A549 (cell line): ENCODE measurements around the gene GAMT. TPM values are rescaled to one million over a fixed set of nuclear protein-coding genes. Genes with fewer than 3 reads are reported as not detected.

ENCODE experiments used
- ATAC-seq, 2 experiments: fragments of 200-7000 bp in 1 of 2; fragments of >200 bp in 1 of 2; cut with Nextera tagmentation in 1 of 2; cut with Tn5 transposase in 1 of 2; 3 replicates each; pipeline versions ENCODE4 v1.8.0 to v1.9.1; 2018 to 2020; ENCODE audit warnings: mild to moderate bottlenecking in 1 of 2, moderate library complexity in 1 of 2
- CTCF ChIA-PET: fragments of 300-600 bp; sonication (Branson Sonifier 250); formaldehyde crosslinking; extraction: SDS; loops from one replicate; lab custom pipeline; 2021; ENCODE audit warnings: antibody characterized with exemption, inconsistent platforms; lab: Yijun Ruan, JAX
- POLR2A ChIA-PET: fragments of 350-600 bp; formaldehyde crosslinking; extraction: SDS; loops from one replicate; lab custom pipeline; 2021; ENCODE audit warnings: antibody characterized with exemption, inconsistent platforms; lab: Yijun Ruan, JAX
- DNase-seq, 2 experiments: peaks; one replicate each; pipeline versions ENCODE4 v3.0.0 to v3.0.0-alpha.2; 2011 to 2016; ENCODE audit warnings: low read depth in 1 of 2, low spot score in 1 of 2
- FAIRE-seq: peaks from 2 replicates; lab custom pipeline; 2011; peaks lifted over from hg19 to GRCh38; lab: Jason Lieb, UNC
- H3K27ac ChIP-seq, 2 experiments: fragments of >200 bp; sonication (Bioruptor Twin); formaldehyde crosslinking; 3 replicates each; pipeline ENCODE4 v1.5.1; 2016 to 2017
- H3K4me1 ChIP-seq: fragments of >200 bp; sonication (Bioruptor Twin); formaldehyde crosslinking; 3 replicates; pipeline ENCODE4 v1.6.1; 2016
- H3K4me2 ChIP-seq: fragments of >200 bp; sonication (Bioruptor Twin); formaldehyde crosslinking; 3 replicates; pipeline ENCODE4 v1.6.1; 2016
- H3K4me3 ChIP-seq: fragments of >200 bp; sonication (Bioruptor Twin); formaldehyde crosslinking; 3 replicates; pipeline ENCODE4 v1.5.1; 2016
- H3K9me3 ChIP-seq: fragments of >200 bp; sonication (Bioruptor Twin); formaldehyde crosslinking; 3 replicates; pipeline ENCODE4 v1.6.1; 2016
- ATOH8 ChIP-seq: fragments of 250-450 bp; sonication (Bioruptor Pico); IDR thresholded peaks from 2 replicates; pipeline ENCODE4 v1.5.0; 2020; ENCODE audit warnings: low read depth, mild to moderate bottlenecking, moderate library complexity
- FOSL2 ChIP-seq, 2 experiments: fragments of 450-650 bp in 1 of 2; fragments of >200 bp in 1 of 2; sonication (Bioruptor Twin) in 1 of 2; formaldehyde crosslinking; IDR thresholded peaks; 2 replicates each; pipeline versions ENCODE4 v1.5.0 to v1.6.1; 2016 to 2020; ENCODE audit warnings: mild to moderate bottlenecking in 1 of 2, moderate library complexity in 1 of 2
- HDAC2 ChIP-seq: fragments of 200-600 bp; sonication (generic); IDR thresholded peaks from 2 replicates; pipeline ENCODE4 v1.6.1; 2016
- JUN ChIP-seq, 2 experiments: fragments of >200 bp; sonication (Bioruptor Twin); formaldehyde crosslinking; IDR thresholded peaks; 2 replicates in 1 of 2; 3 replicates in 1 of 2; pipeline ENCODE4 v1.6.1; 2016 to 2017
- KDM1A ChIP-seq: fragments of 200-600 bp; sonication (generic); IDR thresholded peaks from 2 replicates; pipeline ENCODE4 v1.6.1; 2016; ENCODE audit warnings: low read depth, mild to moderate bottlenecking
- PBX3 ChIP-seq: IDR thresholded peaks from 2 replicates; pipeline ENCODE4 v1.6.1; 2012
- PHF8 ChIP-seq: fragments of 200-600 bp; sonication (generic); IDR thresholded peaks from 2 replicates; pipeline ENCODE4 v1.6.1; 2016; ENCODE audit warnings: low read depth, mild to moderate bottlenecking, antibody characterized with exemption, moderate library complexity, borderline replicate concordance
- RCOR1 ChIP-seq: fragments of 150-350 bp; IDR thresholded peaks from 2 replicates; pipeline ENCODE4 v1.6.1; 2014; ENCODE audit warnings: antibody characterized with exemption, low read length, low read depth
- SMC3 ChIP-seq: fragments of >200 bp; sonication (Bioruptor Twin); formaldehyde crosslinking; IDR thresholded peaks from 3 replicates; pipeline ENCODE4 v1.6.1; 2018; ENCODE audit warnings: inconsistent platforms
- ZFP36 ChIP-seq: fragments of 450-650 bp; IDR thresholded peaks from 2 replicates; pipeline ENCODE4 v1.6.1; 2014; ENCODE audit warnings: borderline replicate concordance; ENCODE audit not compliant: partially characterized antibody
- WGBS: methylation state at CpG from one replicate; pipeline ENCODE4 v1.1.6; 2017; ENCODE audit errors: missing lambda C conversion rate; 5-methylcytosine and 5-hydroxymethylcytosine counted together
- polyA plus RNA-seq, 4 experiments: library from polyadenylated mRNA; depleted of rRNA in 3 of 4; stranded (reverse); fragments of >200 nt; fragmentation: RNase III in 1 of 4; extraction: RNeasy Plus Mini Kit Qiagen cat#74134 plus additional on column Dnase treatment in 1 of 4; gene quantifications; 2 replicates in 3 of 4; 3 replicates in 1 of 4; pipeline ENCODE4 v1.2.3, GENCODE V29; 2011 to 2017
- TF ChIP-seq, protein P1 (sequence below): fragments of 250-450 bp; sonication (Bioruptor Pico); IDR thresholded peaks from 2 replicates; pipeline ENCODE4 v1.5.0; 2021; ENCODE audit warnings: mild to moderate bottlenecking, moderate library complexity, borderline replicate concordance
- TF ChIP-seq, protein P2 (sequence below): fragments of 200-600 bp; sonication (generic); IDR thresholded peaks from 2 replicates; pipeline ENCODE4 v1.6.1; 2016; ENCODE audit warnings: antibody characterized with exemption, mild to moderate bottlenecking, moderate library complexity

The GAMT gene
- polyA plus RNA-seq, 2 of the 4 experiments (the other 2 are of a cell fraction): 13.6 to 26.0 TPM

- peaks cover 15% of the 10 kb centered on the region; the same call in 2 of the 3 replicates for H3K4me1 ChIP-seq
- FAIRE-seq (no peak), ATAC-seq (no peak)
Measured at GRCh38 chr19:1399079-1399478, 2.3 kb downstream of the GAMT start.

GRCh38 chr19:1397838-1398237 is 3.5 kb downstream of the GAMT start:
- DNase-seq (peak in 1 of 2 experiments; percentile 26), ATAC-seq (no peak), FAIRE-seq (no peak)
- Histone ChIP-seq H3K4me1 (peaks cover 13% of the 10 kb centered on the region; the same call in 2 of the 3 replicates), H3K4me2 (no peak overlapping the region), H3K27ac (no peak overlapping the region), H3K4me3 (no peak overlapping the region), H3K9me3 (no peaks in the 10 kb centered on the region)
- ChIA-PET POLR2A (no interaction called here), CTCF (interaction anchor here (0.6 to 2.1 kb wide), 5 partner anchors 47 to 129 kb away, joined by 3 to 5 read pairs (median 4); no protein-coding TSS in a partner anchor)
- TF ChIP-seq ZFP36 (peak; percentile 90), RCOR1 (no peak), HDAC2 (no peak; the same call in 1 of the 2 replicates), KDM1A (peak; percentile 94; the same call in 1 of the 2 replicates), JUN (IDR thresholded peaks at IDR 0.05) (no peak)
- TF ChIP-seq, protein P1, sequence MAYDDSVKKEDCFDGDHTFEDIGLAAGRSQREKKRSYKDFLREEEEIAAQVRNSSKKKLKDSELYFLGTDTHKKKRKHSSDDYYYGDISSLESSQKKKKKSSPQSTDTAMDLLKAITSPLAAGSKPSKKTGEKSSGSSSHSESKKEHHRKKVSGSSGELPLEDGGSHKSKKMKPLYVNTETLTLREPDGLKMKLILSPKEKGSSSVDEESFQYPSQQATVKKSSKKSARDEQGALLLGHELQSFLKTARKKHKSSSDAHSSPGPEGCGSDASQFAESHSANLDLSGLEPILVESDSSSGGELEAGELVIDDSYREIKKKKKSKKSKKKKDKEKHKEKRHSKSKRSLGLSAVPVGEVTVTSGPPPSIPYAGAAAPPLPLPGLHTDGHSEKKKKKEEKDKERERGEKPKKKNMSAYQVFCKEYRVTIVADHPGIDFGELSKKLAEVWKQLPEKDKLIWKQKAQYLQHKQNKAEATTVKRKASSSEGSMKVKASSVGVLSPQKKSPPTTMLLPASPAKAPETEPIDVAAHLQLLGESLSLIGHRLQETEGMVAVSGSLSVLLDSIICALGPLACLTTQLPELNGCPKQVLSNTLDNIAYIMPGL: no peak
- TF ChIP-seq, protein P2, sequence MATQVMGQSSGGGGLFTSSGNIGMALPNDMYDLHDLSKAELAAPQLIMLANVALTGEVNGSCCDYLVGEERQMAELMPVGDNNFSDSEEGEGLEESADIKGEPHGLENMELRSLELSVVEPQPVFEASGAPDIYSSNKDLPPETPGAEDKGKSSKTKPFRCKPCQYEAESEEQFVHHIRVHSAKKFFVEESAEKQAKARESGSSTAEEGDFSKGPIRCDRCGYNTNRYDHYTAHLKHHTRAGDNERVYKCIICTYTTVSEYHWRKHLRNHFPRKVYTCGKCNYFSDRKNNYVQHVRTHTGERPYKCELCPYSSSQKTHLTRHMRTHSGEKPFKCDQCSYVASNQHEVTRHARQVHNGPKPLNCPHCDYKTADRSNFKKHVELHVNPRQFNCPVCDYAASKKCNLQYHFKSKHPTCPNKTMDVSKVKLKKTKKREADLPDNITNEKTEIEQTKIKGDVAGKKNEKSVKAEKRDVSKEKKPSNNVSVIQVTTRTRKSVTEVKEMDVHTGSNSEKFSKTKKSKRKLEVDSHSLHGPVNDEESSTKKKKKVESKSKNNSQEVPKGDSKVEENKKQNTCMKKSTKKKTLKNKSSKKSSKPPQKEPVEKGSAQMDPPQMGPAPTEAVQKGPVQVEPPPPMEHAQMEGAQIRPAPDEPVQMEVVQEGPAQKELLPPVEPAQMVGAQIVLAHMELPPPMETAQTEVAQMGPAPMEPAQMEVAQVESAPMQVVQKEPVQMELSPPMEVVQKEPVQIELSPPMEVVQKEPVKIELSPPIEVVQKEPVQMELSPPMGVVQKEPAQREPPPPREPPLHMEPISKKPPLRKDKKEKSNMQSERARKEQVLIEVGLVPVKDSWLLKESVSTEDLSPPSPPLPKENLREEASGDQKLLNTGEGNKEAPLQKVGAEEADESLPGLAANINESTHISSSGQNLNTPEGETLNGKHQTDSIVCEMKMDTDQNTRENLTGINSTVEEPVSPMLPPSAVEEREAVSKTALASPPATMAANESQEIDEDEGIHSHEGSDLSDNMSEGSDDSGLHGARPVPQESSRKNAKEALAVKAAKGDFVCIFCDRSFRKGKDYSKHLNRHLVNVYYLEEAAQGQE: no peak
- WGBS: 93% methylated on average over 9 of the region's 9 CpGs

More at GRCh38 chr19:1399079-1399478, 2.3 kb downstream of the GAMT start:
- no CpG with 5 or more reads among the region's 19 CpGs for WGBS
- Histone ChIP-seq H3K4me2 (no peak overlapping the region), H3K4me3 (no peak overlapping the region), H3K27ac (no peak overlapping the region), H3K9me3 (no peaks in the 10 kb centered on the region)
- no peak for DNase-seq
- no peak for TF ChIP-seq KDM1A
- TF ChIP-seq SMC3: no peak
- TF ChIP-seq JUN (IDR thresholded peaks at IDR 0.05): no peak
- no peak for TF ChIP-seq PHF8
- TF ChIP-seq FOSL2 (IDR thresholded peaks at IDR 0.05): no peak
- TF ChIP-seq FOSL2 (CRISPR knock-in tag; IDR thresholded peaks at IDR 0.05): no peak
- TF ChIP-seq PBX3: no peak
- TF ChIP-seq ATOH8: no peak
- TF ChIP-seq RCOR1: no peak
- POLR2A ChIA-PET: no interaction called here
- CTCF ChIA-PET: interaction anchor here (1.3 to 2.1 kb wide), 2 partner anchors 83 to 119 kb away, joined by 4 to 5 read pairs; no protein-coding TSS in a partner anchor
